ENCODE results near the gene LIX1L.

LIX1L gene

GRCh38 chr1:145957443-145958319 lies at the start of gene LIX1L:
Gene LIX1L, minus strand, starts transcription at chr1:145958017. Its CDS starts 90 bp downstream, at chr1:145957927.
- peak; percentile 95 for DNase-seq

- DNase-seq = no peak
Measured at GRCh38 chr1:146001709-146002108, 43.9 kb upstream of the LIX1L start.

GRCh38 chr1:145999321-146000024 lies 41.7 kb upstream of the LIX1L start:
- DNase-seq = peak; percentile 96

- DNase-seq = peak; percentile 38
Measured at GRCh38 chr1:145997718-145998023, 39.9 kb upstream of the LIX1L start.

- DNase-seq = peak; percentile 17
Measured at GRCh38 chr1:145997016-145997717, 39.4 kb upstream of the LIX1L start.

GRCh38 chr1:145996433-145997015 lies 38.7 kb upstream of the LIX1L start, which contains the start of gene TXNIP:
Gene TXNIP, minus strand, starts transcription at chr1:145996579. Its CDS starts 313 bp downstream, at chr1:145996266.
- peak; percentile 96 for DNase-seq

GRCh38 chr1:145995964-145996432 lies 38.2 kb upstream of the LIX1L start:
- peak; percentile 54 for DNase-seq

GRCh38 chr1:145995148-145995881 lies 37.5 kb upstream of the LIX1L start:
- DNase-seq = no peak

- DNase-seq = no peak
Measured at GRCh38 chr1:145994391-145995120, 36.7 kb upstream of the LIX1L start.

GRCh38 chr1:145993618-145994390 lies 36.0 kb upstream of the LIX1L start:
- no peak for DNase-seq

GRCh38 chr1:145992958-145993617 lies 35.3 kb upstream of the LIX1L start:
- no peak for DNase-seq

- DNase-seq = no peak
Measured at GRCh38 chr1:145992502-145992936, 34.7 kb upstream of the LIX1L start.

GRCh38 chr1:145991735-145992412 lies 34.1 kb upstream of the LIX1L start:
- DNase-seq = no peak

GRCh38 chr1:145990249-145990855 lies 32.5 kb upstream of the LIX1L start:
- no peak for DNase-seq

GRCh38 chr1:145988773-145989172 lies 31.0 kb upstream of the LIX1L start:
- no peak for DNase-seq

- DNase-seq = no peak
Measured at GRCh38 chr1:145987926-145988325, 30.1 kb upstream of the LIX1L start.

GRCh38 chr1:145986551-145986950 lies 28.7 kb upstream of the LIX1L start:
- DNase-seq = no peak

GRCh38 chr1:145985502-145986439 lies 28.0 kb upstream of the LIX1L start:
- peak; percentile 66 for DNase-seq

Measured in DMS79 treated with DMSO at 0.1 percent for 48 hours (cell line).